ENCODE data around the gene GRIK4.

The GRIK4 gene

DNA sequence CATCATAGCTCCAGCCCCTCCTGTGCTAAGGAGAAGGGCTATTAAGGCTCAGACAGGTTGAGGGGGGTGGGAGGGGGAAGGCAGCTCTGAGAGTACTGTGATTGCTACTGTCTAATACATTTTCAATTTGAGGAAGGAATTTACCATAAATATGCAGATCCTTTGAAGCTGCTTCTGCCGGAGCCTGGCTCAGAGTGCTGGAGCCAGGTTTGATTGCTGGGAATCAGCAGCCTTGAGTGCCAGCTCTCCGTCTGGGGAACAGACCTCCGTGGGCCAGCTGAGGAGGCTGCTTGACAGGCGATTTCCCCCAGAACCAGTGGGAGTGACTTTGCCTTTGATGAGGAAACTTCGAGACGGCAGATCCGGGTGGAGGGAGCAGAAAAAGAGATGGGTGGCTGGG, 370.6 kb downstream of the GRIK4 start:
- in situ Hi-C loops (cut with MboI; ENCODE audit: low sequenced_read_pairs, unreplicated experiment), result no loop called here
- DNase-seq (ENCODE audit: low spot score), result no peak
- TF ChIP-seq, protein P1, sequence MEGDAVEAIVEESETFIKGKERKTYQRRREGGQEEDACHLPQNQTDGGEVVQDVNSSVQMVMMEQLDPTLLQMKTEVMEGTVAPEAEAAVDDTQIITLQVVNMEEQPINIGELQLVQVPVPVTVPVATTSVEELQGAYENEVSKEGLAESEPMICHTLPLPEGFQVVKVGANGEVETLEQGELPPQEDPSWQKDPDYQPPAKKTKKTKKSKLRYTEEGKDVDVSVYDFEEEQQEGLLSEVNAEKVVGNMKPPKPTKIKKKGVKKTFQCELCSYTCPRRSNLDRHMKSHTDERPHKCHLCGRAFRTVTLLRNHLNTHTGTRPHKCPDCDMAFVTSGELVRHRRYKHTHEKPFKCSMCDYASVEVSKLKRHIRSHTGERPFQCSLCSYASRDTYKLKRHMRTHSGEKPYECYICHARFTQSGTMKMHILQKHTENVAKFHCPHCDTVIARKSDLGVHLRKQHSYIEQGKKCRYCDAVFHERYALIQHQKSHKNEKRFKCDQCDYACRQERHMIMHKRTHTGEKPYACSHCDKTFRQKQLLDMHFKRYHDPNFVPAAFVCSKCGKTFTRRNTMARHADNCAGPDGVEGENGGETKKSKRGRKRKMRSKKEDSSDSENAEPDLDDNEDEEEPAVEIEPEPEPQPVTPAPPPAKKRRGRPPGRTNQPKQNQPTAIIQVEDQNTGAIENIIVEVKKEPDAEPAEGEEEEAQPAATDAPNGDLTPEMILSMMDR (IDR thresholded peaks at IDR 0.05; ENCODE audit: borderline replicate concordance, control extremely low read depth, extremely low read depth, insufficient read depth, missing control alignments), result no peak

DNA sequence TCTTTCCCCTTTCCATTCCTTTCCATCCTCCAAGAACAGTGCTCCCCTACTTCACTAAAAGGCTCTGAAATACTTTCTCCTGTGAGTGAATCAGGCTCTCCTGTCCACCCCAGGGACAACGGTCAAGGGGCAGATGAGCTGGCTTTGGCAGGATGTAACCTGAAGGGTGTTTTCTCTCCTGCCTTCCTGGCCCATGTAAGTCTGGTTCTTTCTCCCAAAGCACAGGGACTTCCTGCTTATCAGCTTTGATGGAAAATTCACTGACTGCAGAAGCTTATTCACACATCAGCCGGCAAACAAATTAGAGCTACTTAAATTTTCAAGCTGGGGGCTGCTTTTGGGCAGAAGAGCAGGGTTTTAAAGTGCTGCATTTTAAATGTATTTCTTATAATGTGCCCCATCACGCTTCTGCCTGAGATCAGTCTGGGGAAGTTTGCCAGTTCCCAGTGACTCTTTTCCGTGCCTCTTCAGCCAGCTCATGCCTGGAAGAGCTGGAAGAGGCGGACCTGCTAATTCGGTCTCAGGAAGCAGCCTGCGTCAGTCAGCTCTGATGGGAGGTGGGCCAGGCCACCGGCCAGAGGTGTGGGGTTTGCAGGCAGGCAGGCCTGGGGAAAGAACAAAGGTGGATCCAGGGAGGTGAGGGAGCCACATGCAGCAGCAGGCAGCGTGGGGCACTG, 372.0 kb downstream of the GRIK4 start:
- in situ Hi-C loops (cut with MboI; ENCODE audit: low sequenced_read_pairs, unreplicated experiment), result no loop called here
- TF ChIP-seq, protein P1 (IDR thresholded peaks at IDR 0.05; ENCODE audit: borderline replicate concordance, control extremely low read depth, extremely low read depth, insufficient read depth, missing control alignments), result no peak
- no peak for DNase-seq (ENCODE audit: low spot score)

DNA sequence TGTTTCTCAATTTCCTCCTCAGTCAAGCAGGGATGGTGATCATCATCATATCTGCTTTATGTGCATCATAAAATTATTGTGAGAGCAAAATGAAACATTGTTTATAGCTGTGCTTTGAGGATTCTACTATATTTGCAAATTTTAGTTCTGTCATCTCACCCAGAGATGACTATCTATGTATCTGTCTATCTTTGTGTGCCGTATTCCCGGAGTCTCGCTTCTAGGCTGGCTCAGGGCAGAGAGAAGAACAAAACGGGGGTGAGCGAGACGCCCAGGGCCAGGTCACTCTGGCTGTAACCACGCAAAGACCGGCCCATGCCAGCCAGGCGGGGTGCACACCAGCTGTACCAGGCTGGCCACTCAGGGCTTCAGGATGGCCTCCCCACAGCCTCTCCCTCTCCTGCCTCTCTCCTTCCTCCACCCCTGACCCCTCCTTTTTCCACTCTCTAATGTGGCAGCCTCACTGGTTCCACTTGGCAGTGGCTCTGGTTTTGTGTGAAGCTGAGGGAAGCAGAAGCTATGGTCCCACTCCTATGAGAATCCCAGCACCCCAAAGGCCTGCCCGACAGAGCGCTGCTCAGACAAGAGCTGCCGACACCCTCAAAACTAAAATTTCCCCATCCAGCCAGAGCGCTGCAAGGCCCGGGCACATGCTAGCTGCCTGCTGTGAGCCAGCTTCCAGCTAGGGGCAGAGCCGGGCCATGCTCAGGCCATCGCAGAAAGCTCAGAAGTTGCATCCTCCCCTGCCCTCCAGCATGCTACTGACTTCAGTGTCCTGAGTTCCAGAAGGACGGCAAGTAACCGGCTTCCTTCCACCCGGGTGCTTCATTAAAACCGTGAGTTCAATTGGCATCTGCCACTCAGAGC, 372.8 kb downstream of the GRIK4 start:
- in situ Hi-C loops (cut with MboI; ENCODE audit: low sequenced_read_pairs, unreplicated experiment), result no loop called here
- DNase-seq (ENCODE audit: low spot score), result no peak
- TF ChIP-seq, protein P1 (IDR thresholded peaks at IDR 0.05; ENCODE audit: borderline replicate concordance, control extremely low read depth, extremely low read depth, insufficient read depth, missing control alignments), result no peak

DNA sequence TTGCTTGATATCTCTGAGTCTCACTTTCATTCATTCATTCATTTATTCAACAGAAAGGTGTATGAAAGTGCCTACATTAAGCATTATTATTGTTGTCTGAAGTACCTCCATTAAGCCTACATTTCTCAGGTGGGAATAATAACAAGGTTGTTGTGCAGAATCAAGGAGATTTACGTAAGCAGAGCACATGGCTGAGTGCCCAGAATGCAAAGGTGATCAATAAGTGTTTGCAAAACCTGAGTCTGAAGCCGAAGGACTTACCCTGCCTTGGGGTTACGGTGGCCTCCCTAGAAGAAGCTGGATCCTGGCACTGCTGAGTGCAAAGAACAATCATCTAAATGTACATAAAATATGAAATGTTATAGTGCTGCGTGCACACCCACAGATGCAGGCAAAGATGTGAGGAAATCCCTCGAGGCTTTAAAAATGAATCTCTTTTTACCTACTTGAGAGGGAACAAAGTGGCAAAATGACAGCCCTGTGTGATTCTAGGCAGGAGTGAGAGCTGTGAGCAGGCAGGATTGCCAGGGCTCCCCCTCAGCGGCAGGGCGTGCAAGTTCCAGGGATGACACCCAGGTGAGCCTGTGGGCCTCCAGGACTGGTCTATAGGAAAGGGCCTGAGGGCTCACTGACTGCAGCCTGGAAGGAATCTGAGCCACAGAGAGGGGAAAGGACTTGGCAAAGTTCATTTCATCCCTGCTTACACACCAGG, 379.2 kb downstream of the GRIK4 start:
- no peak for DNase-seq (ENCODE audit: low spot score)
- TF ChIP-seq, protein P1 (IDR thresholded peaks at IDR 0.05; ENCODE audit: borderline replicate concordance, control extremely low read depth, extremely low read depth, insufficient read depth, missing control alignments), result no peak
- in situ Hi-C loops (cut with MboI; ENCODE audit: low sequenced_read_pairs, unreplicated experiment), result no loop called here

DNA sequence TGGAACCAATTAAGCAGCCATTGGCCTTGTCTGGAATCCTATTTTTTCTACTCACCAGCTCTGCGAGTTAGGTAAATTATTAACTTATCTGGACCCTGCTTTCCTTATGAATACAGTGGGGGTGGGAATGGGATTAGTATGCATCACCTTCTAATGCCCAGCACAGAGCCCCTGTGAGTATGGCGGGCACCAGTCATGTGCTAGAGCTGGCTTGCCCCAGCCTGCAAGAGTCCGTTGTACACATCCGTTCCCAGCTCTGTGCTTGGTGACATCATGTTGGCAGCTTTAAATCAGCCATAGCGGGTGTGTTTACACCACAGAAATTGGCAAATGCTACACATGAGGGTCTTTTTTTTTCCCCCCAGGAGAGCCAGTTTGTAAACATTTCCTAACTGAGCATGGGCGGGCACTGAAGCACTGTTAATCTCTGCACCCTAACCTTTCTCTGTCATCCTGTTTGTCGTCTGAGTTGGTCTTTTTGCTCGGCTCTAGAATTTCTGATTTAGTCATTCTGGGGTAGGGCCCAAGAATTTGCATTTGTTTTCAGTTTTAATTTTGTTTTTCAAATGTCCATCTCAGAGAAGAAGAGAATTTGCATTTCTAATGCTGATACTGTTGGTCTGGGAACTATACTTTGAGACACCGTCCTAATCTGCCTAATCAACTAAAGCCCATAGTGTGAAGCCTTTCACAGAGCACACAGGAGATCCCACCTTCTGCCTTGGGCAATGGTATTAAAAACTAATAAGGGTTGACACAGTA, 382.1 kb downstream of the GRIK4 start:
- no peak for DNase-seq (ENCODE audit: low spot score)
- in situ Hi-C loops (cut with MboI; ENCODE audit: low sequenced_read_pairs, unreplicated experiment), result no loop called here
- TF ChIP-seq, protein P1 (IDR thresholded peaks at IDR 0.05; ENCODE audit: borderline replicate concordance, control extremely low read depth, extremely low read depth, insufficient read depth, missing control alignments), result no peak

Data from GM13976 (cell line).